Activated T-helper 2 cell treated with anti-CD3 and anti-CD28 coated beads, Interferon-gamma antibody, Interleukin-2, Interleukin-4, amounts not matched to agents 10 μg/mL and 5 μg/mL and 100 μg/mL, durations not matched to agents 14 hours and 24 hours and 36 hours (primary cell): ENCODE results near the gene LY6G6C. TPM values are rescaled to one million over a fixed set of nuclear protein-coding genes. Genes with fewer than 3 reads are reported as not detected.

Experiments used
- DNase-seq: peaks from one replicate; pipeline ENCODE4 v3.0.0; 2021; ENCODE audit warnings: low spot score
- H3K27ac Mint-ChIP-seq: one replicate; pipeline ENCODE4 v1.8.0; 2021; ENCODE audit warnings: mixed read lengths
- H3K27me3 Mint-ChIP-seq: one replicate; pipeline ENCODE4 v1.8.0; 2021; ENCODE audit warnings: low read depth, mixed read lengths
- H3K36me3 Mint-ChIP-seq: one replicate; pipeline ENCODE4 v1.8.0; 2021; ENCODE audit warnings: low read depth, mixed read lengths
- H3K4me1 Mint-ChIP-seq: one replicate; pipeline ENCODE4 v1.8.0; 2021; ENCODE audit warnings: low read depth, mixed read lengths
- H3K4me3 Mint-ChIP-seq: one replicate; pipeline ENCODE4 v1.8.0; 2021; ENCODE audit warnings: low read depth, mild to moderate bottlenecking, moderate library complexity, mixed read lengths
- H3K9me3 Mint-ChIP-seq: one replicate; pipeline ENCODE4 v1.8.0; 2021; ENCODE audit warnings: mixed read lengths
- intact Hi-C: fragments of 100-400 bp; cut with micrococcal nuclease; formaldehyde crosslinking; loops from one replicate; pipeline ENCODE4 v1.15.1; 2023
- total RNA-seq: library from RNA; stranded (reverse); gene quantifications from 2 replicates; pipeline ENCODE4 v1.2.3, GENCODE V29; 2022

Gene LY6G6C
- total RNA-seq, 1 donor from 2014 or later: not detected

DNA sequence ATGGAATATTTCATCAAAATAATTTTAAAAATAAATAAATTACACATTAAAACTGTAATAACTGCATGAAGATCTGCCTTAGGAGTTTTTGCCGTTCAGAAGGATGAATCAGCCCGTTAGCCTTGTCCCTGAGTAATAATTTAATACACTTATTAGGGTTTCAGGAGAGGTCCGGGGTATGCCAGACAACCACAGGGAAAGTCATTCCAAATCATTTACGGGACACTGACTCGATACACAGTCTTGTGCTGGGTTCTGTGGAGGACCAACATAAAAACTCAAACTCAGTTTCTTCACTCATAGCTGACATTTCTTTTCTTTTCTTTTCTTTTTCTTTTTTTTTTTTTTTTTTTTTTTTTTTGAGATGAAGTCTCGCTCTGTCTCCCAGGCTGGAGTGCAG lies 15.6 kb downstream of the LY6G6C start:
- Mint-ChIP-seq H3K4me3 (no peak overlapping the region), H3K4me1 (peaks cover 20% of the 10 kb centered on the region), H3K27me3 (no peaks in the 10 kb centered on the region), H3K27ac (no peak overlapping the region), H3K36me3 (peaks cover 4% of the 10 kb centered on the region), H3K9me3 (no peaks in the 10 kb centered on the region)
- intact Hi-C loops: no loop called here
- no peak for DNase-seq

DNA sequence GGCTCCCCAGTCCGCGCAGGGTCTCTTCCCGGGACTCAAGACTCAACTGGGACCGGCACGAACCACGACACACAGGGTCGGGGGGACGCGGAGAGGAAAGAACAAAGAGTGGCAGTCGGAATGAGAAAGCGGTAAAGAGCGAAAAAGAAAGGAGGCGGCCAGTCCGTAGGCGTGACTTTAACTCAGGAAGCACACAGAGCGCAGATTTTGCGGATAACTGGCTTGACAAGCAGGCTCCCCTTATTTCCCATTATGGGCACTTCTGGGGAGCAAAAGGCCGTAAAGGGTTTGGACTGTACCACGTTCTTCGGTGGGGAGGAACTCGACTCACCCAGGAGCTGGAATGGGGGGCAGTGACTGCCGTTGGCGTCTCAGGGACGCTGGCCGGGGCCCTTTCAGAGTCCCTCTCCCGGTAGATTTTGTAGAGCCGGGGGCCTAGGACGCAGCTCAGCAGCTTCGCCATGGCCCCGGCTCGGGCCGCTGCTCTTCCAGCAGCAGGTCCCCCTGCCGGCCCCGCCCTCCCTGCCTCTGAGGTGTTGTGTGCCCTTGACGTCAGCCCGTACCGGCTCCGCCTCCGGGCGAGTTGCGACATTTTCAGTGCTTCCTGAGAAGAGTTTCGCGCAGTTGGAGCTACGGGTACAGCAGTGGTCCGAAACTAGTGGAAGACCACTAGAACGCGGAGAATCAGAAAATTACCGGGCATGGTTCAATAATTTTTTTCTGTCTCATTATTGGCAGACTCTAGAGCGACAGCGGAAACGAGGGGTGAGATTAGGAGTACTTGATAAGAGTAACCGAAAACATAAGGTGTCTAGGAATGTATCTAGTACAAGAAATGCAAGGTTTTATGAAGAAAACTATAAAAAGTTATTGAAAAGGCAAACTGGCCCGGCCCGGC lies 18.5 kb downstream of the LY6G6C start, which contains the start of gene ABHD16A:
TSS of gene ABHD16A (minus strand) at position 506 of the 898 bp plus-strand sequence. CDS start at position 463, 43 bp downstream.
- Mint-ChIP-seq H3K36me3 (peaks cover 8% of the 10 kb centered on the region), H3K4me3 (peak within 1 kb of the TSS; percentile 99), H3K4me1 (peaks cover 20% of the 10 kb centered on the region), H3K27ac (peak within 1 kb of the TSS; percentile 98), H3K27me3 (no peaks in the 10 kb centered on the region), H3K9me3 (no peaks in the 10 kb centered on the region)
- DNase-seq: peak; percentile 96
- intact Hi-C loops: loop anchor here (1.0 to 2.0 kb wide), 2 partner anchors 31 to 38 kb away; partner anchors contain the start of gene GPANK1

DNA sequence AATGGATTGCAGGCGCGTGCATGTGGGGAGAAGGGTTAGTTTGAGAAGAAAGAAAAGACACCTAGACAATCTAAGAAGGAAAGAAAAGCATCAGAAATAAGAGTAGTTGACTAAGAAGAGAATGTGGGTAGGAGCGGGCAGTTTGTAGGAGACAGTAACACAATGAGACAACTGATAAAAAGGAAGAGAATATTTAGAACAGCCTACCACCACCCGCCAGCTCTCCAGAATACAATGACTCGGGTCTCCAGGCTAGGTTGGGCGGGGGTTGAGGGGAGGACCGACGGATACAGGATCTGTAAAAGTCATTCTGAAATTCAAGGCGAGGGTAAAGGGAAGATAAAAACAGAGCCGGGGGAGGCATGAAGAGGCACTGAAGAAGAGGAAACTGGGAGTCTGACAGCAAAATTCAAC lies 19.1 kb downstream of the LY6G6C start:
- H3K36me3 Mint-ChIP-seq: peaks cover 15% of the 10 kb centered on the region
- H3K9me3 Mint-ChIP-seq: no peaks in the 10 kb centered on the region
- DNase-seq: no peak
- H3K4me3 Mint-ChIP-seq: peak overlapping the region; percentile 99
- H3K27ac Mint-ChIP-seq: peak overlapping the region; percentile 98
- intact Hi-C loops: loop anchor here (2.0 kb wide), 1 partner anchor 38 kb away; the partner anchor contains the start of gene GPANK1
- no peaks in the 10 kb centered on the region for H3K27me3 Mint-ChIP-seq
- peaks cover 26% of the 10 kb centered on the region for H3K4me1 Mint-ChIP-seq

DNA sequence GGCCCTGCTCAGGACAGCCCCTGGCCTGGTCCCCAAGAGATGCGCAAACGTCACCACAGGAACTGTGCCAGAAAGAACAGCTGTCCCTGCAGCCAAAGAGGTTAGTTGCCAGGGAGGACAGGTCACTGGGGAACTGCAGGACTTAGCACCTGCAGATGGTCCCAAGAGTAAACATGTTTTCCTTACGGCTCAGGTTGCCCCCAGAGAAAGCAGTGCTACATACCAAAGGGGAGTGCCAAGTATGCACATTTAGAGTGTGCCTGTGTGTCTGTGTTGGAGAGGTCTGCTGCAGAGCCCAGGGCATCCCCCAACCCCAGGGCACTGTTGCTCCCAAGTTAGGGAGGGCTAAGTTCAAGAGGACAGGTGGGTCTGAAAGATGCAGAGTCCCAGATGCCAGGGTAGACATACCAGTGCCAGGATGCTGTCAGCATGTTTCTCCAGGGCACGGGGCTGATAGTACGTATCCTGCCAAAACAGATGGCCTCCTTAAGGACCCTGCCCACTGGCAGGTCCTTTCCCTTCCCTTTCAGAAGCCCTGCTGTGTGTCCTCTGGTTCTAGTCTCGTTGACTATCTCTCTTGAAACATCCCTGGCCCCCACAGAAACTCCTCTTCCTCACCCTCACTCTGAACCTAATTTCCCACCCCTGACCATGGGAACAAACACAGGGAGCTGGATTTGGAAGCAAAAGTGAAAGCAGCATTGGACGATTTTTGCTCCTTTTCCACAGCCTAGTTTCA lies 19.7 kb downstream of the LY6G6C start:
- intact Hi-C loops: loop anchor here (2.0 kb wide), 1 partner anchor 37 kb away; the partner anchor contains the start of gene GPANK1
- Mint-ChIP-seq H3K4me3 (peak overlapping the region; percentile 99), H3K27me3 (no peaks in the 10 kb centered on the region), H3K9me3 (no peaks in the 10 kb centered on the region), H3K36me3 (peaks cover 18% of the 10 kb centered on the region), H3K4me1 (peaks cover 28% of the 10 kb centered on the region), H3K27ac (peak overlapping the region; percentile 98)
- DNase-seq: no peak

DNA sequence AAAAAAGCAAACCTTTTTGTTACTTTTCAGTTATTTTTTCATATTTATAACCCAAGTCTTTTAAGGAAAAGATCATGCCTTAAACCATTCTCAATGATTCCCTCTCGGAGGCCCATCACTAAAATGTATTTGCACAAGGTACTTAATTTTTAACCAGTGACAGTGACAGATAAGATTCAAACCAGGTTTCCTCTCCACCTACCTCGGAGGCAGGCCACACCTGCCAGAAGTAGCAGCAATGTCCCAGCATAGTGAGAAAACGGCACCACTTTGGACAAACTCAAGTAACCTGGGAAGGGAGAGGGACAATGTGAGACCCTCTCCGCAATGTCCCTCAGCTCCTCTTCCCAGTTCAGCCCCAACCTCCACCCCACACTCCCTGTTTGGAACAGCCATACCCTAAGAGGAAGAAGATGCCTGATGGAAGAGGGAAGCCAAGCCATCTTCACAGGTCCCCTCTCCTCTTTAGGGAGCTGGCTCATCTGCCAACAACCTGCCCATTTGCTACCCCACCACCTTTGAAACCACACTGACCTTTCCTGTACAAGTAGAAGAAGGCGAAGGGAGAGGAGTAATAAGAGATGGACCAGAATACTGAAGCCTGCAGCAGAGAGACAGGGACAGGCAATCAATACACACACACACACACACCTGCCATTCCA lies 20.7 kb downstream of the LY6G6C start:
- Mint-ChIP-seq H3K27ac (no peak overlapping the region), H3K36me3 (peaks cover 24% of the 10 kb centered on the region), H3K4me1 (peaks cover 28% of the 10 kb centered on the region), H3K27me3 (no peaks in the 10 kb centered on the region), H3K4me3 (peak overlapping the region; percentile 99), H3K9me3 (no peaks in the 10 kb centered on the region)
- intact Hi-C loops: no loop called here
- DNase-seq: no peak

DNA sequence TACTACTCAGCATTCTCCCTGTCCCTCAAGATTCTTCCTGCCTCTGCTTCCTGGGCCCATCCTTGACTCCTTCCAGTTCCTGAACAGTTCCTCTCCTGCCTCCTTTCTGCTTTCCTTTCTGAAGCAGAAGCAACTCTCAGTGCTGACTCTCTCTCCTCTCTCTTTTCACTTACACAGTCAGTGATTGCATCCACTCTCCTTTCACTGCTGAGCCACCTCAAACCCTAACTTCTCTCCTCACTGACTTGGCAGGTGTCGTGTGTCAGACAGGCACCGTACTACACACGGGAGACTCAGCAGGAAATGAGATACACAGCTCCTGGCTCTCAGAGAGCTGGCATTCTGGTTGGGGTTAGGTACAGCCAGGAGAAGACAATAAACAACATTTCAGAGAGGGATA lies 24.0 kb downstream of the LY6G6C start:
- Mint-ChIP-seq H3K4me1 (peaks cover 24% of the 10 kb centered on the region), H3K27ac (peak overlapping the region; percentile 79), H3K9me3 (no peaks in the 10 kb centered on the region), H3K4me3 (no peak overlapping the region), H3K36me3 (peaks cover 42% of the 10 kb centered on the region), H3K27me3 (no peaks in the 10 kb centered on the region)
- intact Hi-C loops: no loop called here
- no peak for DNase-seq

DNA sequence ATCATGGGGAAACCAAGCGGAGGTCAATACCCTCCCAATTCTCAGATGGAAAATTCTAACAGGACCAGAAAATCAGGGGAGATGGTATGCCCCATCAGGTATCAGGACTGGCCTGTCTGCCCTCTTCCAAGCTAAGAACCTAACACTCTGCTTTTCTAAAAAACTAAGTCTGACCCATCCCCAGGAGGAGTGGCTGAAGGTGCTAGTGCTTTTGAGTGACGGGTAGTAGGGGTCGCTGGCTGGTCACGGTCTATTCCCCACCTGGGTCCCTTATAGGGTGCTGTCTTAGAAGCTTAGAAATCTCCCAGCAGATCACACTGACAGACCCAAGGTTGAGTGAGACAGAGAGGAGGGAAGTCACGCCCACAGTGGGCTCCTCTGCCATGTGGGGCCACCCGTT lies 28.0 kb downstream of the LY6G6C start:
- H3K4me1 Mint-ChIP-seq: peaks cover 19% of the 10 kb centered on the region
- no peaks in the 10 kb centered on the region for H3K9me3 Mint-ChIP-seq
- no peak overlapping the region for H3K27ac Mint-ChIP-seq
- DNase-seq: no peak
- no peak overlapping the region for H3K4me3 Mint-ChIP-seq
- no peaks in the 10 kb centered on the region for H3K27me3 Mint-ChIP-seq
- intact Hi-C loops: no loop called here
- H3K36me3 Mint-ChIP-seq: peaks cover 54% of the 10 kb centered on the region

DNA sequence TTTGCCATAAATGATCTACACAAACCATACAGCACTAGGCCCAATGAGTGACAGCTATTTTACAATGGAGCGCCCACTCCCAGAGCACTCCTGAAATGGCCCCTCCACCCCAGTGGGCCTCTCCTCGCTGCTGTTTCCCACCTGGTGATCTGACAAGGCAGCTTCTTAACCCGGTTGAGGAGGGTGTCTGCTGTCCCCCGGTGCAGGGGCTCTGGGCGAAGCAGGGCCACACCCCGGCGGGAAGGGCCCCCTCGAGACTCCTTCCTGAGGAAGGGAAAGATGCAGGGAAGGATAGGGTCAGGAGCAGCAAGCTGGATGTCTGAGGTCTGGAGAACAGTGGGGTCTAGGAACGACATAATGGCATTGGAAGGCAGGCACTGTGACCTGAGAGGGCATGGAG lies 28.7 kb downstream of the LY6G6C start:
- Mint-ChIP-seq H3K27me3 (no peaks in the 10 kb centered on the region), H3K4me1 (peaks cover 16% of the 10 kb centered on the region), H3K36me3 (peaks cover 55% of the 10 kb centered on the region), H3K27ac (no peak overlapping the region), H3K9me3 (no peaks in the 10 kb centered on the region), H3K4me3 (no peak overlapping the region)
- no peak for DNase-seq
- intact Hi-C loops: no loop called here

DNA sequence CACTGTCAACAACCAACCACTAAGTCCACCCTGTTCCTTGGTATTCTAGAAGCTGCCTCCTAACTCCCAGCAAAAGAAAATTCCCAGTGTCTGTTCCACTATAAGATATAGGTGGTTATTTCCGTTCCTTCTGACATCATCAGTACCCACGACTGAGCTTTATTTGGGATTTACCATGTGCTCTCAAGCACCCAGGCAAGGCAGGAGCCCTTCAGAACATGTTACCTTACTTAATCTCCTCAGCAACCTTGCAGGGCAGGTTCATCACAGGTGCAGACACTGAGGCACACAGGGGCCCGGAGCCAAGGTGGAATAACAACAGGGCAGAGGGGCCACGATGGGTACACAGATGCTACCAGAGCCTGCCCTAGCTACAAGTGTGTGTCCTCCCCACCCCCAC lies 29.2 kb downstream of the LY6G6C start:
- Mint-ChIP-seq H3K27ac (peak overlapping the region; percentile 18), H3K27me3 (no peaks in the 10 kb centered on the region), H3K4me1 (peaks cover 11% of the 10 kb centered on the region), H3K4me3 (no peak overlapping the region), H3K36me3 (peaks cover 55% of the 10 kb centered on the region), H3K9me3 (no peaks in the 10 kb centered on the region)
- intact Hi-C loops: no loop called here
- DNase-seq: no peak

DNA sequence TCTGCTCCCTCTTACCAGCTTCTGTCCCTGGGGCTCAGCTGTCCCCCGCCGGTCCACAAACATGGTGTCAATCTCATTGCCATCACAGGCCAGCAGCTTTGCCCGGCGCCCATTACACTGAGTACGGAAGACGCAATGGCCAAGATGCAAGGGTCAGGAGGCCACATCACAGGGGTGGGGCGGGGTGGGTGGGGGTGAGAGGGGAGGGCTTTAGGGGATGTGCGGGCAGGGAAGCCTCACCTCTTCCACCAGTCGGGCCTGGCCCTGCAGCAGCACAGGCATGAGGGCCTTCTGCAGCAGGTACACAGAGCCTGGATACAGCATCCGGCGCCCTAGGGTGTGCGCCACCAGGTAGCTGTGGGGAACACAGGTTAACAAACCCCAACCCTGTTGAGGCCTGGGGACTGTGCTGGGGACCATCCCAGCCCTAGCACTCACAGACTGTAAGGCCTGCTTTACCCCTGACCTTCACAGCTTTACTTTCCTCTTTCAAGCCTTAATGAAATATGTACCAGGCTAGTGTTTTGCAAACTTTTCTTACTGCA lies 29.9 kb downstream of the LY6G6C start:
- no peak for DNase-seq
- Mint-ChIP-seq H3K27me3 (no peaks in the 10 kb centered on the region), H3K27ac (no peak overlapping the region), H3K36me3 (peaks cover 52% of the 10 kb centered on the region), H3K4me1 (peaks cover 10% of the 10 kb centered on the region), H3K9me3 (no peaks in the 10 kb centered on the region), H3K4me3 (no peak overlapping the region)
- intact Hi-C loops: no loop called here

DNA sequence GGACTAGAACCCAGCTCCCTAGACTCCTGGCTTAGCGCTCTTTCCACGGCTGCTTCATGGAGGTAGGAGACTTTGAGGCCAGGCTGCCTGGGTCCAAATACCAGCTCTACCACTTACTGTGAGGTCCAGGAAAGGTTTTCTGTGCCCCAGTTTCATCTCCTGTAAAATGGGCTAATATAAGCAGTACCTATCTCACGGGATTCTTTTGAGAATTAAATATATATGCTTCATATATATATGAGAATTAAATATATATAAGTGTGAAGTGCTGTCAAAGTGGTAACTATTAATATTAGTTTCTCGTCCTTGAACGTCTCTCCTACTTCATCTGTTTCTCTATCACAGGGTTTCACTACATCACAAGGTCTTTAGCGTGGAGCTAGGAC lies 30.5 kb downstream of the LY6G6C start:
- intact Hi-C loops: no loop called here
- H3K9me3 Mint-ChIP-seq: no peaks in the 10 kb centered on the region
- H3K27me3 Mint-ChIP-seq: no peaks in the 10 kb centered on the region
- H3K36me3 Mint-ChIP-seq: peaks cover 52% of the 10 kb centered on the region
- H3K4me1 Mint-ChIP-seq: peaks cover 10% of the 10 kb centered on the region
- no peak overlapping the region for H3K4me3 Mint-ChIP-seq
- H3K27ac Mint-ChIP-seq: no peak overlapping the region
- no peak for DNase-seq
